G401 (cell line): ENCODE results near the gene SP2. TPM values are rescaled to one million over a fixed set of nuclear protein-coding genes. Genes with fewer than 3 reads are reported as not detected.

ENCODE experiments used
- DNase-seq: peaks from one replicate; pipeline ENCODE4 v3.0.0-alpha.2; 2015; ENCODE audit warnings: low spot score
- in situ Hi-C: cut with HindIII; loops from 2 replicates; pipeline ENCODE4 v1.10.0; 2016; ENCODE audit warnings: low sequenced_read_pairs, mixed read lengths
- total RNA-seq: library from RNA; depleted of rRNA; stranded (reverse); fragments of >200 nt; shearing (Covaris generic); gene quantifications from 2 replicates; pipeline ENCODE4 v1.2.3, GENCODE V29; 2014; rRNA removed

SP2 gene
- 0.68 and 0.71 TPM in 2 replicates for total RNA-seq

DNA sequence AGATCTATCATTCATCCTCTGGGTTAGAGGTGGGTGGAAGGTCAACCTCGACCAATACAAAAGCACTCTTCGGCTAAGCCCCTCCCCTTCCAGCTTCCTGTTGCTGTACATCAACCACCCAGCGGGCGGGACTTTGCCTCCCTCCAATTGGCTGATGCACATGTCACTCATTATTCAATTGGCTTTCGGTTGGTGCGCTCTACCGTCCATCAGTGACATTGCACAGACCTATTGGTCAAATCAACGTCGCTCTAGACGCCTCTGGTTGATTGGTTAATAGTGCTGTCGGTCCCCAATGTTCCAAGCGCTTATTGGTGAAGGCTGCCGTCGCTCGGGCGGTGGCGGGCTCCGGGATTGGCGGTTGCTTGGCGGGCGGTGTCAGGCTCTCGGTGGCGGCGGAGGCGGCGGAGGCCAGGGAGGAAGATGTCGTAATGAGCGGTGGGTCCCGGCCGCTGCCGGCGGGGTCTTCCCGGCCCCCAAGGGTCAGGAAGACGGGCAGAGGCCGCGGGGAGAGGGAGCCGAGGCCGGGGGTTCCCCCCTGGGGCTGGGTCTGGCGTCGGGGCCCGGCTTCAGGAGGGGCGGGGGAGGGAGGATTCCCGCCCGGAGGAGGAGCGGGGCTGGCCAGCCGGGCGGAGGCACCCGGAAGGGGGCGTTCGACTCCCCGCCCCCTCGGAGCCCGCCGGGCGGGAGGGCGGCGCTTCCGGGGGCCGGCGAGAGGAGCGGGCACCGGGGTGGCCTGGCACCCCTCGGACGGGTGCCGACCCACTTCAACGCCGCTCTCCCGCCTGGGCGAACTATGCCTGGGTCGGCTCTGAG, at the start of gene SP2:
Gene SP2 (plus strand): TSS at position 381 of the 816 bp plus-strand sequence. CDS start 51 bp downstream, at position 432.
- in situ Hi-C loops = no loop called here

DNA sequence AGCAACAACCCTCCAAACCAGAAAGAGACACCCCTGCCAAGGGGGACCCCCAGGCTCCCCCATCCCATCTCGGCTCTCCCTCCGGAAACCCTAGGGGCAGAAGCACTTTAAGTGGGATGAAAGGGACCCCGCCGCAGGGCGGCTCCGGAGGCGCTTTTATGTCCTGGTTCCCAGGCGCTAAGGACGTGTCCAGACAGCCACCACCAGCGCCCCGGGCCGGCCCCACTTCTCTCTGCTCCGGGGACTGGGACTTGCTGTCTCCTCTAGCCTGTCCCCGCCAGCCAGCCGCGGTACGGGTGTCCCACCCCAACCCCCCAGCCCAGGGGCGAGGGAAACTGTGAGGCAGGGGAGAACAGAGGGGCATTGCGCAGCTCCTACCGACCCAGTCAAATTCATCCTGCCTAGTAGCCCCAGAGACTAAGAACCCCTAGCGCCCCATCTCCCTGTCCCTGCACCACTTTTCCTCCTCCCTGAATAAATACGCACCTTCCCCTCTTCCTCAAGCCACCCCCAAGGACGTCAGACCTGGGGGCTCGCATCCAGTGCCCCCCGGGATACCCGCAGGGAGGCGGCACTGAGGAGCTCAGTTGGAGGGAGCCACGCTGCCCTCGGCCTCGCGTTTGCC, 49.2 kb upstream of the SP2 start:
- in situ Hi-C loops = no loop called here
- DNase-seq = no peak

More for the DNA sequence above, at the start of gene SP2:
- DNase-seq = peak; percentile 100

DNA sequence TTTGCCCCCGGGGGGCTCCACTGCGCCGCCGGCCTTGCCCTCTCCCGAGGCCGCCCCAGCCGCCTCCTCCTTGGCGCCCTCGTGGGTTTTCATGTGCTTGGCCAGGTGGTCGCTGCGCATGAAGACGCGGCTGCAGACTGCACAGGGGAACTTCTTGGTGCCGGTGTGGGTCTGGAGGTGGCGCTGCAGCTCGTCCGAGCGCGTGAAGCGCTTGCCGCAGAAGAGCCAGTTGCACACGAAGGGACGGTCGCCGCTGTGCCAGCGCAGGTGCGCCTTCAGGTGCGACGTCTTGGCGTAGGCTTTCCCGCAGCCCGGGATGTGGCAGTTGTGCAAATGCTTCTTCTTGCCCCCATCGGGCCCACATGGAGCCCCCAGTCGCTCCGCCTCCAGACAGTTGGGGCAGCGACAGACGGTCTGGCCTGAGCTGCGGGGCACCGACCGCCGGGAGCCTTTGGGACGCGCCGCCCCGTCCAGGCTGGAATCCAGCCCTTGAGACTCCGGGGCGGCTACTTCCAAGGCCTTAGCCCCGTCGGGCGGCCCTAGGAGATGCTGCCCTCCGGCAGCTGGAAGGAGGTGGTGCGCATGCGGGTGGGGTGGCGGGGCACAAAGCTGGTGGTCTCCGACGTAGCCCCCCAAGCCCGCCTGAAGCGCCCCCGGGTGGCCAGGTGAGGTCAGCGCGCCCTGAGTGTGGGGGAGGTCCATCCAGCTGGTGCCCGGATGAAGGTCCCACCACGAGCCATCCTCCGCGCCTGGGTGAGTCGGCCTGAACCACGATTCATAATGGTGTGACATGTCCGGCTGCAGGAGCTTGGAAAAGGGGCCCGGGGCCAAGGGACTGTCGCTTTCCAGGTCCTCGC, 48.5 kb upstream of the SP2 start:
- in situ Hi-C loops = no loop called here
- DNase-seq = no peak

DNA sequence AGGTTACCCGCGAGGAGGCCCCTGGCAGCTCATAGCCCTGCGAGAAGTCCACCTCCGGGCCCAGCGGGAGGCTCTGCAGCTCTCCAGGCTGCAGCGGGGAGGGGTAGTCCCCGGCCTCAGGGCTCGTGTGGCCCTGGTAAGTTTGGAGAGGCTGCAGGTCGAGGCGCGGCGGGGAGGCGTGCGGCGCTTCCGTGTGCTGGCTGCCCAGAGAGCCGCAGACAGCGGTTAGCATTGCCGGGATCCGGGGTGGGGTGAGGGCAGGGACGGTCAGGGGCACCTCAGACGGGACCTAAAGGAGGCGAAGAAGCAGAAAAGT, 47.9 kb upstream of the SP2 start:
- in situ Hi-C loops = no loop called here
- DNase-seq = no peak

GRCh38 chr17:47850373-47850691, 45.7 kb upstream of the SP2 start:
- in situ Hi-C loops = no loop called here
- DNase-seq = peak; percentile 25

- peak; percentile 62 for DNase-seq
- in situ Hi-C loops = no loop called here
Measured at GRCh38 chr17:47850692-47851573, 45.1 kb upstream of the SP2 start, which contains the start of gene SP6. Gene SP6, minus strand, starts transcription at chr17:47851163. Its CDS starts 2,734 bp downstream, at chr17:47848429.

- no peak for DNase-seq
- in situ Hi-C loops = no loop called here
Measured at GRCh38 chr17:47851764-47852112, 44.3 kb upstream of the SP2 start.

GRCh38 chr17:47852113-47852949, 43.7 kb upstream of the SP2 start:
- in situ Hi-C loops = no loop called here
- DNase-seq = no peak

DNA sequence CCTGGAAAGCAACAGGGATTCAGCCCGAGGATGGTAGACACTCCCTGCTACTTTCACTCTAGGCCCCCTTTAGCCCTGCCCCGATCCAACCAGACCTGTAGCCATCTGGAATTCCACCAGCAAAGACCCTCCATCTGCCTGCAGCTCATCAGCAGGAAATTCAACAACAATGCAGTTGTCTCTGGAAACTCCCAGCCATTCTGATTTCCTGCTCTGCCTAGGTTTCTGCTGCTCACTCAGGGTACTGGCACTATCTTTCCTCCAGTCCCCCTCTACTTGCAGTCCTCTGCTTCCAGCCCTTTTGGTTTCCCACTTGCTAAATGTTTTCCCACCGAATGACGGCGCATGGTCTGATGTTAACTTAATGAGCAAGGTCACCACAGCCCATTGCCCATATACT, 42.4 kb upstream of the SP2 start:
- in situ Hi-C loops = no loop called here

DNA sequence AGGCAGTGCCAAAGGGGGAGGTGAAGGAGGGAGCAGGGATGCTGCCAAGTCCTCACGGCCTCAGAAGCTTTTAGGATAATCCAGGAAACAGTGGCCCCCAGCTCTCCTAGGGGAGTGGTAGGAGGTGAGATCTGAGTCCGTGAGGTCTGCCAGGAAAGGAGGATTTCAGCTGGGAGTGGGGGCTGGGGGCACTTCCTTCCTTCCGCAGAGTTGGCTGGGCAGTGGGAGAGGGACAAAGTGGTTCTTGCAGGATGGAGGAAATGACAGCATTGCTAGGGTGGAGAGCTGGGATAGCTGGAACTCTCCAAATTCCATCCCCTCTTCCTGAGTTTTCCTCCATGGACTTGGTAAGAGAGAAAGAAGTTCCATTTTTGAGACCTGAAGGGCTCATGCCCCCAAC, 40.3 kb upstream of the SP2 start:
- in situ Hi-C loops = no loop called here
- DNase-seq = no peak

More for the DNA sequence above, 42.4 kb upstream of the SP2 start:
- no peak for DNase-seq

GRCh38 chr17:47856830-47857229, 39.2 kb upstream of the SP2 start:
- in situ Hi-C loops = no loop called here
- no peak for DNase-seq

GRCh38 chr17:47857551-47858455, 38.2 kb upstream of the SP2 start:
- in situ Hi-C loops = no loop called here
- DNase-seq = no peak

- DNase-seq = no peak
- in situ Hi-C loops = no loop called here
Measured at GRCh38 chr17:47860386-47860785, 35.6 kb upstream of the SP2 start.

DNA sequence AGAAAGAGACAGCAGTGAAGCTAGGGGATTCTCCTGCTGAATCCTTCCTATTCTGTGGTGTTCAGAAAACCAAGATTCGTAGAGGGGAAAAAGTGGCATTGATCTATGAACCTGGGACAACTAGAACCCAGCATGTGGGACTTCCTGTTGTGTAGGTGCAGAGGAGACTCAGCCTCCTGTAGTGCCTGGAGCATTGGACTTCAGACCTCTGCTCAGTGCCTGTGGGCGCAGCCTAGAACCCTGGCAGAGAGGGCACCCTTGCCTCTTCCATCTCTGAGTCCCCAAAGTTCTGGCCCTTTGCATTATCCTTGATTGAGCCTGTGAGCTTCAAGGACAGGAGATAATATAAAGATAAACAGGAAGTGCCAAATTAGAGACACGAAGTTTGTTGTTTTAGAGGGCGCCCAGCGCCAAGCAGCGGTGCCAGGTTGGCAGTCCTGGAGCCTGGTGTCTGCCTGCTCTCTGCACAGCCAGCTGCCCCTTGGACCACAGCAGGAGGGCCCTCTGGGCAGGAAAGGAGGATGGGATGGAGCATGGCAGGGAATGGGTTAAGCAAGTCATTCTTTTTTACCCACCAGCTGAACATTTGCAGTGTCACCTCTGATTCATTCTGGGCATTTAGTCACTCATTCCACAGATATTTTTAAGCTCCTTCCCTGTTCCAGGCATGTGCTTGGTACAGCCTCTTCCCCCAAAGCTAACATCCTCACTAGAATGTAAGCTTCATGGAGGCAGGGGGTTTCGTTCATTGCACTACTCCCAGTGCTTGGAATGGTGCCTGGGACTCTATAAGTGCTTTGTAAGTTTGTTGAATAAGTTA, 33.2 kb upstream of the SP2 start:
- no peak for DNase-seq
- in situ Hi-C loops = no loop called here

DNA sequence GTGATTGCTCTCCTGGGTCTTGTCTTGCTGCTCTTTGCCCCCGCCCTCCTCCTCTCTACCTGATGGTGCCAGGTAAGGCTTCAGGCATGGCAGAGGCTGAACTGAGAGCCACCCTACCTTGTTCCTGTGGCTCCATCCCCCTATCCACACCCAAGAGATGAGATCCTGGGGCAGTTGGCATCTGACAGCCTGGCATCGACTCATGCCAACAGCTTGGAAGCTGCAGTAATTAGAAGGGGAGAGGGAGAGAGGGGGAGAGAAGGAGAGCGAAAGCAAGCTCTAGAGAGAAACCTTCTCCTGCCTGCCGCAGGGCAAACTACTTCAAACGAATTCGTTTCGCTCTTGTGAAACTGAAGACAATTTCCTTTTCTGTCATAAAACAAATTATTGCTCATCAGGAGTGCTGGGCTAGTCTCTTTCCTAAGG, 31.2 kb upstream of the SP2 start:
- no peak for DNase-seq
- in situ Hi-C loops = no loop called here

DNA sequence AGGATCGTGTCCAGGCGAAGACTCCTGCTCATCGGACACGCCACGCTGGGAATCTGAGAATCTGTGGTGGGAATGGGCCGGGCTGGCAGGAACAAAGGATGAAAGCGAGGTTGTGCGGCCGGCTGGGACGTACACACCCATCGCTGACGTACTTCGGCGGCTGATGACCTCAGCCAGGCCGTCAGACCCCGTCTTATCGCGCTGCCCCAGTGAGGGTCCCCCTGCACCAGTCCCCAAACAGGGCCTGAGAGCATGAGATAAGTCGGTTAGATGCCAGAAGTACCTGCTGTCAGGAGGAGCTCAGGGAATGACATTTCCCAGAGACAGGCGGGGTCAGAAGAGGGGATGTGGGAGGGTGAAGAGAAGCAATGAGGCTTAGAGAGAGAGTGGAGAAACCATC, 29.1 kb upstream of the SP2 start:
- DNase-seq = no peak
- in situ Hi-C loops = no loop called here
